GDM1 (cell line): Measurements from ENCODE around the gene FAM83C.
A peak's percentile ranks its signal among the peaks of the same experiment; 100 is the strongest.
"Not testable (repeated sequence)": the region's sequence is repeated elsewhere in the genome, so short reads cannot be mapped to it uniquely, and the experiment has no call there.

Source experiments
- DNase-seq: peaks from one replicate; lab custom pipeline; 2025; lab: John Stamatoyannopoulos, UW

Gene FAM83C

GRCh38 chr20:35263532-35264341 is 28.5 kb downstream of the FAM83C start:
- DNase-seq = no peak

- not testable (repeated sequence) for DNase-seq
These were observed 29.3 kb downstream of the FAM83C start for GRCh38 chr20:35262731-35263531.

- not testable (repeated sequence) for DNase-seq
These were observed 29.9 kb downstream of the FAM83C start for GRCh38 chr20:35262321-35262720.

- no peak for DNase-seq
These were observed 31.8 kb downstream of the FAM83C start for GRCh38 chr20:35260426-35260825.

- DNase-seq = no peak
These were observed 34.9 kb downstream of the FAM83C start for GRCh38 chr20:35257175-35257909.

- DNase-seq = no peak
These were observed 37.7 kb downstream of the FAM83C start for GRCh38 chr20:35254448-35254999.

- no peak for DNase-seq
These were observed 39.2 kb downstream of the FAM83C start for GRCh38 chr20:35253010-35253409.

GRCh38 chr20:35252598-35252997 is 39.6 kb downstream of the FAM83C start:
- not testable (repeated sequence) for DNase-seq

- DNase-seq = no peak
These were observed 40.2 kb downstream of the FAM83C start for GRCh38 chr20:35252037-35252461.

- no peak for DNase-seq
These were observed 40.6 kb downstream of the FAM83C start for GRCh38 chr20:35251613-35251940.

GRCh38 chr20:35248641-35249475 is 43.4 kb downstream of the FAM83C start:
- no peak for DNase-seq

- DNase-seq = no peak
These were observed 45.5 kb downstream of the FAM83C start for GRCh38 chr20:35246723-35247122.

GRCh38 chr20:35243986-35244385 is 48.2 kb downstream of the FAM83C start:
- no peak for DNase-seq

GRCh38 chr20:35243317-35243716 is 48.9 kb downstream of the FAM83C start:
- DNase-seq = no peak

- DNase-seq = no peak
These were observed 51.4 kb downstream of the FAM83C start for GRCh38 chr20:35240811-35241293.

GRCh38 chr20:35240083-35240810 is 52.0 kb downstream of the FAM83C start:
- DNase-seq = no peak

GRCh38 chr20:35238735-35239134 is 53.5 kb downstream of the FAM83C start:
- no peak for DNase-seq

- peak; percentile 37 for DNase-seq
These were observed 54.1 kb downstream of the FAM83C start for GRCh38 chr20:35238170-35238569.

- no peak for DNase-seq
These were observed 54.7 kb downstream of the FAM83C start for GRCh38 chr20:35237486-35237885.

- no peak for DNase-seq
These were observed 56.3 kb downstream of the FAM83C start for GRCh38 chr20:35235881-35236280.
